A673 (cell line): ENCODE measurements around the gene WDR27. TPM values are rescaled to one million over a fixed set of nuclear protein-coding genes. Genes with fewer than 3 reads are reported as not detected.
A peak's percentile ranks its signal among the peaks of the same experiment; 100 is the strongest.

ENCODE experiments used
- BruUV-seq: library from RNA; stranded (reverse); fragments of 400-500 nt; replicated peaks from 2 replicates; lab custom pipeline; 2021; lab: Mats Ljungman, UMichigan
- CTCF ChIA-PET: fragments of 300-600 bp; sonication (Branson Sonifier 250); formaldehyde crosslinking; loops from one replicate; lab custom pipeline; 2022; ENCODE audit warnings: antibody characterized with exemption; lab: Charles Lee
- POLR2A ChIA-PET: fragments of 300-600 bp; sonication (Branson Sonifier 250); formaldehyde crosslinking; loops from one replicate; lab custom pipeline; 2022; ENCODE audit warnings: antibody characterized with exemption; ENCODE audit not compliant: low non-redundant PET; lab: Charles Lee
- DNase-seq: peaks from one replicate; pipeline ENCODE4 v3.0.0-alpha.2; 2015; ENCODE audit warnings: low spot score
- H3K27ac ChIP-seq: fragments of 200-600 bp; sonication (generic); 2 replicates; pipeline ENCODE4 v1.5.1; 2016; ENCODE audit warnings: mixed run types, low read depth, mild to moderate bottlenecking, mixed read lengths, antibody characterized with exemption, low read length; ENCODE audit not compliant: poor library complexity, severe bottlenecking
- H3K27me3 ChIP-seq: fragments of 200-600 bp; sonication (generic); replicated peaks from 2 replicates; pipeline ENCODE4 v1.6.1; 2017; ENCODE audit warnings: mixed run types, low read depth, mild to moderate bottlenecking, mixed read lengths, antibody characterized with exemption, low read length; ENCODE audit not compliant: insufficient read depth, poor library complexity
- H3K36me3 ChIP-seq: fragments of 200-600 bp; sonication (generic); 2 replicates; pipeline ENCODE4 v1.6.1; 2016; ENCODE audit warnings: mixed run types, mild to moderate bottlenecking, mixed read lengths, antibody characterized with exemption, low read length; ENCODE audit not compliant: insufficient read depth, poor library complexity, severe bottlenecking
- H3K4me1 ChIP-seq: fragments of 200-600 bp; sonication (generic); 2 replicates; pipeline ENCODE4 v1.6.1; 2017; ENCODE audit warnings: mixed run types, mild to moderate bottlenecking, mixed read lengths, antibody characterized with exemption, low read length; ENCODE audit not compliant: insufficient read depth, poor library complexity, severe bottlenecking
- H3K4me3 ChIP-seq: fragments of 200-600 bp; sonication (generic); 2 replicates; pipeline ENCODE4 v1.5.1; 2016; ENCODE audit warnings: low read depth, mixed run types, mild to moderate bottlenecking, mixed read lengths, low read length; ENCODE audit not compliant: poor library complexity, severe bottlenecking
- H3K9me3 ChIP-seq: fragments of 200-600 bp; sonication (generic); 2 replicates; pipeline ENCODE4 v1.6.1; 2016; ENCODE audit warnings: mixed run types, low read depth, mild to moderate bottlenecking, mixed read lengths, antibody characterized with exemption, low read length; ENCODE audit not compliant: poor library complexity, severe bottlenecking
- EZH2 ChIP-seq: fragments of 200-600 bp; sonication (generic); IDR thresholded peaks from 2 replicates; pipeline ENCODE4 v1.6.1; 2017; ENCODE audit warnings: borderline replicate concordance, low read depth, mild to moderate bottlenecking, mixed read lengths, antibody characterized with exemption, low read length; ENCODE audit not compliant: poor library complexity, severe bottlenecking
- intact Hi-C: fragments of 100-400 bp; cut with micrococcal nuclease; formaldehyde crosslinking; loops from one replicate; pipeline ENCODE4 v1.10.0; 2022; ENCODE audit not compliant: unreplicated experiment
- total RNA-seq: library from RNA; stranded (reverse); gene quantifications from 2 replicates; pipeline ENCODE4 v1.2.3, GENCODE V29; 2021
- TF ChIP-seq, protein P1 (sequence below): fragments of 300-800, 200-600 bp; sonication (generic); conservative IDR thresholded peaks from 2 replicates; pipeline ENCODE4 v1.5.1; 2017; ENCODE audit warnings: low read depth, mild to moderate bottlenecking, antibody characterized with exemption, low read length, moderate library complexity, mixed read lengths

Gene WDR27
- total RNA-seq, 1 experiment from 2014 or later, result 77.3 TPM

- ChIA-PET POLR2A (no interaction called here), CTCF (no interaction called here)
- Histone ChIP-seq H3K4me1 (peaks cover 28% of the 10 kb centered on the region), H3K27me3 (no peaks in the 10 kb centered on the region), H3K27ac (peak overlapping the region; percentile 82), H3K4me3 (peak overlapping the region; percentile 92), H3K9me3 (no peaks in the 10 kb centered on the region), H3K36me3 (peaks cover under 1% of the 10 kb centered on the region)
- no TSS peak for BruUV-seq
- intact Hi-C loops, result loop anchor here (5.0 kb wide), 1 partner anchor 804 kb away; no protein-coding TSS in a partner anchor
- TF ChIP-seq, protein P1, sequence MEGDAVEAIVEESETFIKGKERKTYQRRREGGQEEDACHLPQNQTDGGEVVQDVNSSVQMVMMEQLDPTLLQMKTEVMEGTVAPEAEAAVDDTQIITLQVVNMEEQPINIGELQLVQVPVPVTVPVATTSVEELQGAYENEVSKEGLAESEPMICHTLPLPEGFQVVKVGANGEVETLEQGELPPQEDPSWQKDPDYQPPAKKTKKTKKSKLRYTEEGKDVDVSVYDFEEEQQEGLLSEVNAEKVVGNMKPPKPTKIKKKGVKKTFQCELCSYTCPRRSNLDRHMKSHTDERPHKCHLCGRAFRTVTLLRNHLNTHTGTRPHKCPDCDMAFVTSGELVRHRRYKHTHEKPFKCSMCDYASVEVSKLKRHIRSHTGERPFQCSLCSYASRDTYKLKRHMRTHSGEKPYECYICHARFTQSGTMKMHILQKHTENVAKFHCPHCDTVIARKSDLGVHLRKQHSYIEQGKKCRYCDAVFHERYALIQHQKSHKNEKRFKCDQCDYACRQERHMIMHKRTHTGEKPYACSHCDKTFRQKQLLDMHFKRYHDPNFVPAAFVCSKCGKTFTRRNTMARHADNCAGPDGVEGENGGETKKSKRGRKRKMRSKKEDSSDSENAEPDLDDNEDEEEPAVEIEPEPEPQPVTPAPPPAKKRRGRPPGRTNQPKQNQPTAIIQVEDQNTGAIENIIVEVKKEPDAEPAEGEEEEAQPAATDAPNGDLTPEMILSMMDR, result no peak
- peak; percentile 84 for DNase-seq
Observed at GRCh38 chr6:169723200-169723909, 21.5 kb upstream of the WDR27 start.

DNA sequence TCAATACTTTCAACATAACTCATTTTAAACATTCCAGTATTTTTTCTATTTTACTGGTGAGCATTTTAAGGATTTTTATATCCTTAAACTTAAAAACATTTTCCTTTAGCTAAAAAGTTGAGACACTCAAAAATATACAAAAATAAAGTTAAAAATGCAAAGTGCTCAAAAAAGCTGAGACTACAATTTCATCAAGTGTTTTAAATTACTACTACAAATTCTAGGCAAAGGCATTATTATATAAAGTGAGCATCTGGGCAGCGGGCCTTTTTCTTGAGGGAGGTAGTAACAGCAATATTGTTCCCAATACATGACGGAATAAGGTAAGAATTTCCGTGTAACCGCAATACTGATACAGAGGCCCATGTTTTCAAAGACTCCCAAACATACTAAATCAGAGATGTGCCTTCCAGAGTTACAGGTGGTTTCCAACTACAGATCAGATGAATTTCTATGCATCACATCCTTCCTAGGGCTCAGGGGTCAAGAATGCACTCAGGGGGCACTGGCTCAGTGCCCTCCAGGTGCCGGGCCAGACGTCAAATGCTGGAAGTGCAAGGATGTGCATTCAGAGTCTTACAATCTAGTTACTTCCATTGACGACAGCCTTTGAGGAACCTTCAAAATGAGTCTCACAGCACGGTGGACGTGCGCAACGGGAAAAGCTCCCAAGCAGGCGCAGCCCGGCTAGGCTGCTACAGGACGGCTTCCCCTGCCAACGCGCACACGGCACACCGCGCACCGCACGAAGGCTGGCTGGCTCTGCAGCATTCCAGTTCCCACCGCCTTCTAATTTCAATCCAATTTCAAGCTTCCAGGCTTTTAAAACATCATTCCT lies 20.8 kb upstream of the WDR27 start:
- Histone ChIP-seq H3K4me3 (peak overlapping the region; percentile 92), H3K4me1 (peaks cover 24% of the 10 kb centered on the region), H3K27ac (peak overlapping the region; percentile 82), H3K9me3 (no peaks in the 10 kb centered on the region), H3K27me3 (no peaks in the 10 kb centered on the region), H3K36me3 (peaks cover 9% of the 10 kb centered on the region)
- intact Hi-C loops, result loop anchor here (5.0 kb wide), 1 partner anchor 805 kb away; no protein-coding TSS in a partner anchor
- ChIA-PET POLR2A (interaction anchor here (0.7 kb wide), 1 partner anchor 843 kb away, joined by 5 read pairs; no protein-coding TSS in a partner anchor), CTCF (no interaction called here)
- BruUV-seq, result TSS peak; percentile 35
- TF ChIP-seq EZH2, result no peak
- TF ChIP-seq, protein P1, result no peak
- DNase-seq, result peak; percentile 51

DNA sequence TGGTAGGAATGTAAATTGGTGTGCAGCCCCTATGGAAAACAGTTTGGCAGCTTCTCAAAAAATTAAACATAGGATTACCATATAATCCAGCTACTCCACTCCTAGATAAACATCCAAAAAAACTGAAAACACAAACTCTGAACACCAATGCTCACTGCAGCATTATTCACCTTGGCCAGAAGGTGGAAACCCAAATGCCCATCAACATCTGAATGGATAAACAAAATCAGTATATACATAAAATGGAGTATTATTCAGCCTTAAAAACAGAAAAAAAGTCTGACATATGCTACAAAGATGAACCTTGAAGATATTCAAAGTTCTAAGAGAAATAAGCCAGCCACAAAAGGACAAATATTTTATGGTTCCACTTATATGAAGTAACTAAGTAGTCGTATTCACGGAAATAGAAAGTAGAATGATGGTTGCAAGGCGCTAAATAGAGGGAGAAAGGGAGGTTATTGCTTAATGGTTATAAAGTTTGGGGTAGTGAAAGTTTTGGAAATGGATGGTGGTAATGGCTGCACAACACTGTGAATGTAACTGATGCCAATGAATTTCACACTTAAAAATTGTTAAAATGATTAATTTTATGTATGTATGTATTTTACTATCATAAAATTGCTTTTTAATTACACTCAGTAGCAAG lies 18.5 kb upstream of the WDR27 start:
- Histone ChIP-seq H3K4me1 (peaks cover 21% of the 10 kb centered on the region), H3K4me3 (no peak overlapping the region), H3K36me3 (peaks cover 22% of the 10 kb centered on the region), H3K27ac (no peak overlapping the region), H3K27me3 (no peaks in the 10 kb centered on the region), H3K9me3 (no peaks in the 10 kb centered on the region)
- CTCF ChIA-PET, result no interaction called here
- POLR2A ChIA-PET, result no interaction called here
- intact Hi-C loops, result loop anchor here (5.0 kb wide), 1 partner anchor 807 kb away; no protein-coding TSS in a partner anchor
- BruUV-seq, result no TSS peak
- no peak for DNase-seq
- TF ChIP-seq EZH2, result no peak
